ENCODE data around the gene HLCS.

The HLCS gene

DNA sequence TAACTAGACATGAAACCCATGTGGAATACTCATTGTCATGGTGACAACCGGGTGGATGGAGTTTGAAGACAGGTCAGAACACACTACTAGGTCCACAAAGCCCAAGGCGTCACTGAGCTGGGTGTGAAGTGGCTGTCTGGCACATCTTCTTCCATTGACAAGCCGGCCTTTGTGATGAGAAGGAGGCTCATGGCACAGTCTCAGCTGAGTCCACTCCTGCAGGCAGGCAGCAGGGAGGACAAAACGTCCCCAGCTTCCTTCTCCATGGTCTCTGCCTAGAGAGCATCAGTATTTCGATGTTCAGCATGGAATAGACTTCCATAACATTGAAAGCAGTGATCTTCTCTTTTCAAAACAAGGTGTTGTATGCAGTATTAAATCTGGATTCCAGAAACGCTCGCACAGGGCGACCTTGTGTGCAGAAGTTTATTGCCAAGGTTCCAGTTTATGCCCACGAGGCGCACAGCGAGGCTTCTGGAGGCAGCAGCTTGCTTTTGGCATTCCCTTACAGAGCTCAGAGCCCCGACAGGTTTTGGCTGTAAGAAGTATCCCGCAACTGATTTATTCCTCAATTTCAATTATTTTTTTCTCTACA, 163.3 kb downstream of the HLCS start:
- in situ Hi-C loops (cut with MboI; ENCODE audit: low pct_unique_long_range_greater_than_20kb, low sequenced_read_pairs), result no loop called here
- DNase-seq, result no peak

DNA sequence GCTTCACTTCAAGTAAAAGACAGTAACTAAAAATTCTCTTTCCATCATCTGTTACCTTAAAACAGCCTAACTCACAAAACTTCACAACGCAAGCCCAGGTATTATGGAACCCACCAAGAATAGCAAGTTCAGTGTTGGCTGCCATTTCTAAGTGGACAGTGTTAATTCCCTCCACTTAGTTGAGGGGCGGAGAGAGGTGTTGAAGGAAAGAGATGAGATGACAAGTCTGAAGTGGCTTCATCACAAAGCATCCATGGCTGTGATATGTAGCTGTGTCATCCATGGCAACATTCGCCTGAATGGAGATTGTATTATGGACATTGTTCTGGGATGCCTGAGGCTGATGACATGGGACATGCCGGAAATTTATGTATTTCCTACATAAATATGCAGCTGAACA, 165.7 kb downstream of the HLCS start:
- in situ Hi-C loops (cut with MboI; ENCODE audit: low pct_unique_long_range_greater_than_20kb, low sequenced_read_pairs), result no loop called here
- no peak for DNase-seq

DNA sequence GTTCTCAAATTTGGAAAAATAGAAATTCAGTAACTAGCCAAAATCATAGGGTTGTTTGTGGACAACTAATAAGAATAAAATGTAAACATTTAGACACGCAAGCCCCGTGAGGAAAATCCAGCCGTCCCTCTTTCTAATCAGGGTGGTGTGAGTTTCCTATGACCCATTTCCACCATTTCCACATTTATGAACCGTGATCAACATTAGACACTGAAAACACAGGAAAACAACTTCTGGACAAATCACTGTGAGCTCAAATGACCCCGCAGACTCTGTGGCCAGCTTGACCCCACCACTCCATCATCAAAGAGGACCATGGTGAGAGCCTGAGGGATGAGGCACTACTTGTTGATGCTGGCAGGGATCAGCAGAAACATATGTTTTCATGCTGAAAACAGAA, 166.6 kb downstream of the HLCS start:
- no peak for DNase-seq
- in situ Hi-C loops (cut with MboI; ENCODE audit: low pct_unique_long_range_greater_than_20kb, low sequenced_read_pairs), result loop anchor here (25.0 kb wide), 1 partner anchor 87 kb away; no protein-coding TSS in a partner anchor

DNA sequence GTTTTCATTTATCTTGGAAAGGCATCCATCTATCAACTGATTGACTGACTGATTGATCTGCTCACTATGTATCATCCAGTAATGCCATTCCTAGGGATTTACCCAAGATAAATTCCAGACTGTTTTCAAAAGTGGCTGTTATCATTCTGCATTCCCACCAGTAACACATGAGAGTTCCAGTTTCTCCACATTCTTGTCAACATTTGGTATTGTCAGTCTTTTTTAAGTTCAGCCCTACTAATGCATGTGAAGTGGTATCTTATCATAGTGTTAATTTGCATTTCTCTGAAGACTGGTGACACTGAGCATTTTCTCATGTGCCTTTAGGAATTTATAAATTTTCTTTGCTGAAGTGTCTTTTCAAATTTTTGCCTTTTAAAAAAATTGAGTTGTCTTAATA, 168.0 kb downstream of the HLCS start:
- DNase-seq, result no peak
- in situ Hi-C loops (cut with MboI; ENCODE audit: low pct_unique_long_range_greater_than_20kb, low sequenced_read_pairs), result loop anchor here (25.0 kb wide), 1 partner anchor 89 kb away; no protein-coding TSS in a partner anchor

DNA sequence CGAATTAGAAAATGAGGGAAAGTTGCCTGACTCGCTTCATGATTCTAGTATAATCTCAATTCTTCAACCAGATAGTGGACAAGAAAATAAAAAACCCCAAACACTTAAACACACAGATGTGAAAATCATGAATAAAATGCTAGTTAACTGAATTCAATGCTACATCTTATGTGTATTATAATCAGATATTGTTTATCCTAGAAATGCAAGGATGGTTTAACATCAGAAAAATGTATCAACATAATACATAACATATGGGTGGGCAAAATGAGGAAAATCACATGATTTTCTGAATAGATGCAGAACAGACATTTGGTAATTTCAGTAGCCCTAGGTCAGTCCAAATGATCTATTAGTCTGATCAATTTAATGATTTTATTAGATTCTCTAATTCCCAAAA, 170.4 kb downstream of the HLCS start:
- DNase-seq, result no peak
- in situ Hi-C loops (cut with MboI; ENCODE audit: low pct_unique_long_range_greater_than_20kb, low sequenced_read_pairs), result loop anchor here (25.0 kb wide), 1 partner anchor 91 kb away; no protein-coding TSS in a partner anchor

DNA sequence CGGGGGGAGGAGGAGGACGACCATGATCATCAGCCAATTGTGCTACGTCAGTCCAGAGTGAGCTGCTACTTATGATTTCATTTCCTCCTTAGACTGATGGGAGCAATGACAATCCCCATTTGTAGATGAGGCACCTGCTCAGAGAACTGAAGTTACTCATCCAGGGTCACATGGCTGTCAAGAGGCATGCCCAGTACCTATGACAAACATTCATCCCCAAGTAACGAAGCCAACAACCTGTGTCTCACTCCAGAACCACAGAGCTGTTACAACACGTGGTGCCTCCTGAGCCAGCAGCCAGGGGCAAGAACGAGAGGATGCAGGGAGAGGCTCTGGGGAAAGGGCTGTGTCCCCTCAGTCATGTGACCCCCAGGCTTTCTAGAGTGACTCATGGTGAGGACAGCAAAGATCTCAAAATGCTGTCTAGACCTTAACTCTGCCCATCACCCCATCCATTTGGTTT, 173.9 kb downstream of the HLCS start:
- no peak for DNase-seq

DNA sequence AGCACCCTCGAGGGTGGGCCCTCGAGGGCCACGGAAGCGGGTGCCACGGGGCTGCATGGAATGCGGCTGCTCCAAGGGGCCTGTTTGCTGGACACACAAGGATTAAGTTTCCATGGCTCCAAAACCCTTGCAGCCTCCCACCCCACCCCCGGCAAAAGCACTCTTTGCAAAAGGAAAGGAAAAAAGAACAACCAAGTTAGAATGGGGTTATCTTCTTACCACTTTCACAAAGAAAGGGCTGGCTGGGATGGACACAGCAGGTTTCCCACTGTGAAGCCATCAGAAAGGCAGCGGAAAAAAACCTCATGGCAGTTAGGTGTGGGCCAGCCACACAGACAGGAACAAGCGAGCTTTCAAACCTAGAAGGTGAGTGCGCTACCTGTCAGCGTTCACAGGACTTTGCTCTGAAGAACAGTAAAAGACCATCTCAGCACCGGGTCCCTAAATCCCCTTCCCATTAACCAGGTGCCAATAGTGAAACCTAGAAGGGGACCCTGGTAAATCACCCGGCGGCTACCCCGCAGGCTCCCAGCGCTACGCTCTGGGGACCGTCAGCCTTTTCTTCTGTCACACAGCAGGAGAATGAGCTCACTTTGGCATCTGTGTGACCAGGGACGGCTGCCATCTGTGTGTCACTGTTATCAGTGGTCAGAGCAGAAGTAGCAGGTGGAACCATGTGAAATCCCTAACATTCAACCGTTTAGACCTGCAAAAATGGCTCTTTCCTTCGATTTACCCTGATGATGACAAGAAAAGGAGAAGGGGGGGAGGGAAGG, 174.6 kb downstream of the HLCS start:
- DNase-seq, result no peak
- in situ Hi-C loops (cut with MboI; ENCODE audit: low pct_unique_long_range_greater_than_20kb, low sequenced_read_pairs), result loop anchor here (25.0 kb wide), 1 partner anchor 95 kb away; no protein-coding TSS in a partner anchor

More for the DNA sequence above, 173.9 kb downstream of the HLCS start:
- in situ Hi-C loops (cut with MboI; ENCODE audit: low pct_unique_long_range_greater_than_20kb, low sequenced_read_pairs), result loop anchor here (25.0 kb wide), 1 partner anchor 95 kb away; no protein-coding TSS in a partner anchor

DNA sequence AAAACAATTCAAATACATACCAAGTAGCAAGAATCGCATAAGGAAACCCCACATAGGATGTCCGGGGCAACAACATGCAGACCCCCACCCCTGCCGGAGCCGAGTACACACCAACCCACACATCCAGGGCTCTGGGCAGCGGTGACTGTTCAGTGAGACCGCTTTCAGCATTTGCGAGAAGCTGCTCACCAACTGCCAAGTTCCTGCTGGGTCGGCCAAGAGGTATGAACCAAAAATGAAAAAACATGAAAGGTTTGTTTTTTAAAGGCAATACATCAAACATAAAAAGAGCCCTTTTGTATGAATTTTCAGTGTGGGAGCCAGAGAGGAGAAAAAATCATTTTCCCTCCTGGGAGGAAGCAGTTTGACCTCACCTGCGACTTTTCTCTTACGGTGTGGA, 175.3 kb downstream of the HLCS start:
- DNase-seq, result no peak
- in situ Hi-C loops (cut with MboI; ENCODE audit: low pct_unique_long_range_greater_than_20kb, low sequenced_read_pairs), result loop anchor here (25.0 kb wide), 1 partner anchor 96 kb away; no protein-coding TSS in a partner anchor

DNA sequence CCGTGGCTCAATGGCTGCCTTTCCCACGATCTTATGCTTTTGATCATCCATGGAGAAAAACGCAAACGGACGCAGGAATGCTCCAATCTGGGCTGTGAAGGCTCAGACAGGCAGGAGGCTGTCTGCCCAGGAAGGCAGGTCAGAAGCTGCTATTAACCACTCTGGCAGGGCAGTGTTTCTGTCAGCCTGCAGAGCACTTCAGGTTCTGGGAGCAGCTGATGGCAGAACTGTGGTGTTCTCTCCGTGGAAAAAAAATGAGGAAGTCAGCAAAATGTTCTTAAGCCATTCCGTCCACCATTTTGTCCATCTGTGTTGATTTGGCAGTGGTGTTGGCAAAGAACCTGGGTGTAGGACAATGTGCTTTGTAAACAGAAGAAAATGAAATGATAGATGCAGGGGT, 175.9 kb downstream of the HLCS start:
- peak; percentile 21 for DNase-seq
- in situ Hi-C loops (cut with MboI; ENCODE audit: low pct_unique_long_range_greater_than_20kb, low sequenced_read_pairs), result loop anchor here (25.0 kb wide), 1 partner anchor 97 kb away; no protein-coding TSS in a partner anchor

DNA sequence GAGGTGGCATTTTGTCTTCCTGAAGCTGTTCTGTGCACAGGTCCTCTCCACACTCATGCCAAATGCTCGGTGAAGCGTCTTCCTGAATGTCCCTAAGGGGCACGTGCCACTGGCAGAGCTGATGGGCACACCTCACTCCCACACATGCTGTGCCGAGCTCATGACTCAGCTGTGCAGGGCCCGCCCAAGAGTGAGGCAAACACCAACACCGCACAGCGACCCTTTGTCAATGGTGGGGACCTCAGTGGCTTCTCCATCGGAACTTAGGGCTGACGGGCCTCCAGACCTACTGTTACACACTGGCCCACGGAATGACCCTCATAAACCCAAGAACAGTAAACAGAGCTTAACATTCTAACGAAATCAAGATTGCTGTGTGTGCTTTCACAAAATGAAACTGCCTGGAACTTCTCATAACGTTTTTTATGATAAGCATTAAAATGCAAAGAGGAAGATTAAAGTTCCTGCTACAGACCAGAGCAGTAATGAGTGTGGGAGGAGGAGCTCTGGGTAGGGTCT, 178.3 kb downstream of the HLCS start:
- in situ Hi-C loops (cut with MboI; ENCODE audit: low pct_unique_long_range_greater_than_20kb, low sequenced_read_pairs), result loop anchor here (25.0 kb wide), 1 partner anchor 99 kb away; no protein-coding TSS in a partner anchor
- DNase-seq, result peak; percentile 36

DNA sequence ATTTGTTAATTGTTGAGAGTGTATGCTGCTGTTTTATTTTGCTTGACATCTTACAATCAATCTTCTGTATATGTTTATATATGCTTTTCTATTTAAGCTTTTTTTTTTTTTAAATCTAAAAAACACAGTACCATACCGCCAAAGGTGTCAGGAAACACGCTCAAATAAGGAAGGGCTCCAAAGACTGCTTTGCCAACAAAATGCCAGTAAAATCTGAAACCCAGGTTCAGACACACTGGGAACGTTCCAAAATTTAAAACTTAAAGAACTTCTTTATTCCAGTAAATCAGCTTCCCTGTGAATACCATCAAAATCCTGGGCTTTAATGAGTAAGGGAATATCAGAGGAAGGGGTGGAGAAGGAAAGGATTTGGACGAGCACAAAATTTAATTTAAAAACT, 180.3 kb downstream of the HLCS start:
- DNase-seq, result no peak
- in situ Hi-C loops (cut with MboI; ENCODE audit: low pct_unique_long_range_greater_than_20kb, low sequenced_read_pairs), result loop anchor here (25.0 kb wide), 1 partner anchor 101 kb away; no protein-coding TSS in a partner anchor

DNA sequence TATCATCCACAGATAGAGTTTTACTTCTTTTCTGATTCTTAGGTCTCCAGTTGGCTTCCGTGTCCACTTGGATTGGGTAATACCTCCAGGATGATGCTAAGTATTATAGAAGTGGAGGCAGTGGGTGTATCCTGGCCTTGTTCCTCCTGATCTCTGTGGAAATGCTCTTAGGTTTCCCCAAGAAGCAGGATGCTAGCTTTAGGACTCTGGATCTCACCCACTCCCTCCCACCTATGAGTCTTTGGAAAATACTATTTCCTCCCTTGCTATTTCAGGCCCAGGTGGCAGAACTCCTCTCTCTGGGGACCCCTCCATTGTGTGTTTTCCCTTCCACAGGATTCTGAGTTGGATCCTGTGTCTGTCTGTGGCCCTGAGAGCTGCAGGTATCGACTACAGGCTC, 180.9 kb downstream of the HLCS start:
- in situ Hi-C loops (cut with MboI; ENCODE audit: low pct_unique_long_range_greater_than_20kb, low sequenced_read_pairs), result loop anchor here (25.0 kb wide), 1 partner anchor 102 kb away; no protein-coding TSS in a partner anchor
- DNase-seq, result no peak

DNA sequence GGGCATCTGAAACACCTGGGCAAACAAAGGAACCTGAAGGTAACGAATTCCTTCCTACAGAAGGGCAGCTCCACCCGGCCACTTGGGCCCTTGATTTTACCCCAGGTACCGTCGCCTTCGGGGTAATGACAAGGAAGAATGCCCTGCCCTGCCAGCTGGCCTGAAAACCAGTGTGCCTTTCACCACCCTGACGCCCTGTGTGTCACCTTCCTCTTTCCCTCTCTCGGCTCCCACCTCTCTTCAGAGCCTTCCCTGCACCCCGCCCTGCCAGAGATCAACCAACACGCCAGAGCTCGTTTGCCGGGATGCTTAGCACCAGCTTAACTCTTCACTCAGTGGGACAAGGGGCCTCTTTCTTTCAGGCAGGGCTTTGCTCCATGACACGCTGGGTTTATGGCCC, 181.5 kb downstream of the HLCS start:
- DNase-seq, result no peak
- in situ Hi-C loops (cut with MboI; ENCODE audit: low pct_unique_long_range_greater_than_20kb, low sequenced_read_pairs), result loop anchor here (25.0 kb wide), 1 partner anchor 102 kb away; no protein-coding TSS in a partner anchor

DNA sequence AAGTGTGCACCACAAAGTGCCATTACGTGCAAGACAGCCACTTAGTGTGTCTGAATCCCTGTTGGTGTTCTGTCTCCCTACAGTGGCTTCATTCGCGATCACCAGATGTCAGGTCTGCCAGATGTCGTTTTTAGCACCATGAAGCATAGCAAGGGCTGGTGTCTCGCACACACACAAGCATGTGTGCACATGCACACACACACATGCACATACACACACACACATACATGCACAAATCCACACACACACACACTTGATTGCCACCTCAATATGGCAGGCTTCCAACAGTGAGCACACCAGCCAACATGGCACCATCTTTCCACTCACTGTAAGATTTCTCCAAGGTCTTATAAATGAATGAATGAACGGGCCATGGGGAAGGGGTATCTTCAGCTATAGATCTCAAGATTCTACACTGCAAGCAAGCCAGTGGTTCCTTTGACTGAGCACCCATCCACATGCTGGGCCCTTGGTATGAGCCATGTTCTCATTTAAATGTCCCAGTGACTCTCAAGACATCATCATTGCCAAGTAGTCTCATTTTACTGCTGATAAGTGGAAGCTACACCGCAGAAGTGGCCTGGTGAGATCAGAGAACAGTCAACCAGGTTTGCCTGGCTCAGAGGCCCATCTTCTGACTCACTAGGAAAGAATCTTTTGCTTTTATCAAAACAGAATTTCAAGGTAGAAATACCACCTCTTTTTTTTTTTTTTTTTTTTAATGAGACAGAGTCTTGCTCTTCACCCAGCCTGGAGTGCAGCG, 182.7 kb downstream of the HLCS start:
- in situ Hi-C loops (cut with MboI; ENCODE audit: low pct_unique_long_range_greater_than_20kb, low sequenced_read_pairs), result loop anchor here (25.0 kb wide), 1 partner anchor 104 kb away; no protein-coding TSS in a partner anchor
- no peak for DNase-seq

DNA sequence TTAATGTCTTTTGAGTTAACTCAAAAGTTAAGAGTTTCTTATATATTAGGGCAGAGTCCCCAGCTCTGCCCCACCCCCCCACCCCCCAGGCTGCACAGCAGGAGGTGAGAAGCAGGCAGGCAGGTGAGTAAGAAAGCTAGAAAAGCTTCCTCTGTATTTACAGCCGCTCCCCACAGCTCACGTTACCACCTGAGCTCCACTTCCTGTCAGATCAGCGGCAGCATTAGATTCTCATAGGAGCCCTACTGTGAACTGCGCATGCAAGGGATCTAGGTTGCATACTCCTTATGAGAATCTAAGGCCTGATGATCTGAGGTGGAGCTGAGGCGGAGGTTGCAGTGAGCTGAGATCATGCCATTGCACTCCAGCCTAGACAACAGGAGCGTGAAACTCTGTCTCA, 185.6 kb downstream of the HLCS start:
- in situ Hi-C loops (cut with MboI; ENCODE audit: low pct_unique_long_range_greater_than_20kb, low sequenced_read_pairs), result loop anchor here (25.0 kb wide), 1 partner anchor 106 kb away; no protein-coding TSS in a partner anchor
- no peak for DNase-seq

DNA sequence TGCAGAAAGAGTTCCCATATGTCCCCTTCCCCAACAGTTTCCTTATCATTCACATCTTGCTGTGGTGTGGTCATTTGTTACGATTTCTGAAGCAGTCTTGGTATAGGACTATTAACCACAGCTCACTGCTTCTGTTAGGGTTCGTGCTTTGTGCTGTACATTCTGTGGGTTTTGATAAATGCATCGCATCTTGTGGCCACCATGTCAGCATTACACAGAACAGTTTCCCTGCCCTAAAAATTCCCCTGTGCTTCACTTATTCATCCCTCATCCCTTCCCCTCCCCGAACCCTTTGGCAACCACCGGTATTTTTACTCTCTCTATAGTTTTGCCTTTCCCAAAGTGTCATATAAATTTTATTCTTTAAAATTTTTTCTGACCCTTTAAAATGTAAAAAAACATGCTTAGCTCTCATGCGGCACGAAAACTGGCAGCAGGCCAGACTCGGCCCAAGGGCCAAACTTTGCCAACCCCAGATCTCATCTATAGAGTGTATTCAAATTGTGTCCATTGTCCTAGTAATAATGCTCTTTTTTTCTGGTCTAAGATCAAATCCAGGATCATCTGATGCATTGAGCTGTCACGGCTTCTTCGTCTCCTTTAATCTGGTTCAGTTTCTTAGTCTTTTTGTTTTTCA, 189.4 kb downstream of the HLCS start:
- in situ Hi-C loops (cut with MboI; ENCODE audit: low pct_unique_long_range_greater_than_20kb, low sequenced_read_pairs), result loop anchor here (25.0 kb wide), 1 partner anchor 110 kb away; no protein-coding TSS in a partner anchor
- DNase-seq, result no peak

DNA sequence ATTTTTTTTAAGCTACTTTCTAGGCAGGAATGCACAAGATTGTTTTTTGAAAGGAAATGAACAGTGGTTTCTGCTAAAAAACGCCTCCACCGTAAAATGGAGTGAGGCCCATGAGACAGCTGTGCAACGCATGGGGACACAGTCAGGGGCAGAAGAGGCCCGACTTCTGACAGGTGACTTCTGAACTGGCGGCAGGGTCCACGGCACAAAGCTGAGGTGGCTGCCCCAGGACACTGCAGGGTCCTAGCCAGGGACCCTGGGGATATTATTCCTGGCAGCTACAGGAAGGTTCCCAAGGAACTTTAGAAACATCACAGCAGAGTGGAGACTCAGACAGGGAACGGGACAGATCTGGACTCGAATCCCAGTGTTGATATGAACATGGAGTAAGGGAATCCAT, 192.5 kb downstream of the HLCS start:
- no peak for DNase-seq
- in situ Hi-C loops (cut with MboI; ENCODE audit: low pct_unique_long_range_greater_than_20kb, low sequenced_read_pairs), result no loop called here

DNA sequence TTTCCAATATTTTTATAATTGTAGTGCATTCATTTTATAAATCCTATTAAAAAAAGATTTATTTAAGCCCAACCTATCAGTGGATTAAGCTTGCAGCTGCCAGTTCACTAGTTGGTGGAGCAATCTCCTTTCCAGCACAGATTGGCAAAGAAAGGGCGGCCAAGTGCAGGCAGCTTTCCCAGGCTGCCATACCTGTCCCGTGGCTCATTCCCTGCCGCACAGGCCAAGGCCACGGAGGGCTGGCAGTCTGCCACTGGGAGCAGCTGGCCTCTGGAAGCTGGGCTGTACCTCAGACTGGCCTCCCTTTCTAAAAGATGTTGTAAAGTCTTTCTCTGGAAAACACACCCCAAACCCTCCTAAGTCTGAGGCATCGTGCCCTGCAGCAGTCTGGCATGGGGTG, 193.4 kb downstream of the HLCS start:
- in situ Hi-C loops (cut with MboI; ENCODE audit: low pct_unique_long_range_greater_than_20kb, low sequenced_read_pairs), result no loop called here
- DNase-seq, result no peak

Measured in KBM-7 (cell line).